IPS-18c (cell line): ENCODE measurements around the gene USP5.

ENCODE experiments used
- H3K4me3 ChIP-seq: 2 replicates; pipeline ENCODE4 v1.7.0; 2013; ENCODE audit warnings: low read depth, mild to moderate bottlenecking, low read length, moderate library complexity; ENCODE audit not compliant: insufficient read depth
- H3K9me3 ChIP-seq: one replicate; pipeline ENCODE4 v1.6.1; 2013; ENCODE audit warnings: mild to moderate bottlenecking, low read length, moderate library complexity; ENCODE audit not compliant: control insufficient read depth, insufficient read depth

The USP5 gene

GRCh38 chr12:6823182-6824084, 28.5 kb upstream of the USP5 start:
- peak overlapping the region; percentile 59; the same call in 1 of the 2 replicates for H3K4me3 ChIP-seq
- no peaks in the 10 kb centered on the region for H3K9me3 ChIP-seq

GRCh38 chr12:6824085-6824775, 27.7 kb upstream of the USP5 start:
- Histone ChIP-seq H3K4me3 (no peak overlapping the region), H3K9me3 (no peaks in the 10 kb centered on the region)

DNA sequence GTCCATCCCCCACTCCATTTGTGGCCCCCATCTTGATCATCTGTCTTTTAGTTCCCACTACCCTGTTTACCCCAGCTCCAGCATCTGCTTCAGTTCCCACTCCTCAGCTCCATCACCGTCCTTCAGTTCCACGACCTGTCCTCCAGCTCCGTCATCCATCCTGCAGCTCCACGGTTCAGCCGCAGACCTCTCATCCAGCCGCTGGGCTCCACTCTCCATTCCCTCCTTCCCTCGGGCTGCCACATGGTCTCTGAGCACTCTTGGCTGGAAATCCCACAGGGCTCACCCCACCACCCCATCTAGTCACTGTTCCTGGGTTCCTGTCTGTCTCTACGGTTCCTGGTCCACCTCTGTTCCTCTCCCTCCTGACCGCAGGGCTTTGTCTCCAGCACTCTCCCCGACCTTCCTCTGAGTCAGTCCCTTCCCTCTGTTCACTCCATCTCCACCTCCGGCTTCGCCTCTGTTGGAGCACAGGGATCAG, 27.0 kb upstream of the USP5 start:
- Histone ChIP-seq H3K4me3 (peak overlapping the region; percentile 48; the same call in 1 of the 2 replicates), H3K9me3 (no peaks in the 10 kb centered on the region)

- peak overlapping the region; percentile 48; the same call in 1 of the 2 replicates for H3K4me3 ChIP-seq
- no peaks in the 10 kb centered on the region for H3K9me3 ChIP-seq
Measured at GRCh38 chr12:6825398-6826124, 26.4 kb upstream of the USP5 start.

GRCh38 chr12:6826125-6826733, 25.7 kb upstream of the USP5 start:
- H3K4me3 ChIP-seq, result no peak overlapping the region
- no peaks in the 10 kb centered on the region for H3K9me3 ChIP-seq

DNA sequence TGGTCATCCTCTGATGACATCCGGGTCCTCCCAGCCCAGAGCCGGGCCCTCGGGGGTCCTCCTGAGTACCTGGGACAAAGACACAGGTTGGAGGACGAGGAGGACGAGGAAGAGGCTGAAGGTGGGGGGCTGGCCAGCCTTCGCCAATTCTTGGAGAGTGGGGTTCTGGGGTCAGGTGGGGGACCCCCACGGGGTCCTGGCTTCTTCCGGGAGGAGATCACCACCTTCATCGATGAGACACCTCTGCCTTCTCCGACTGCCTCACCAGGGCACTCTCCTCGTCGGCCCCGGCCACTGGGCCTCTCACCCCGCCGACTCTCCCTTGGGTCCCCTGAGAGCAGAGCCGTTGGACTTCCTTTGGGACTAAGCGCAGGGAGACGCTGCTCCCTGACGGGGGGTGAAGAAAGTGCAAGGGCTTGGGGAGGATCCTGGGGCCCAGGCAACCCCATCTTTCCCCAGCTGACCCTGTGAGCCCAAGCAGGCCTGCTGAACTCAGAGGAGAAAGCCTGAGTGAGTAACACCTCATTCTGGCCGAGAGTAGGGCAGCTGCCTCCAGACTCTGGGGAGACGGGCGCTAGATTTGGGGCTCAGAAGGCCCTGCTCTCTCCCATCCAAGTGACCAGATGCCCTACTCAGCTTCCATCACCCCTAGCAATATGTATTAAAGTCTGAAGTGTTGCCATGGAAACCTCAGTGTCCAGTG, 25.1 kb upstream of the USP5 start:
- H3K9me3 ChIP-seq, result no peaks in the 10 kb centered on the region
- H3K4me3 ChIP-seq, result peak overlapping the region; percentile 30

- Histone ChIP-seq H3K9me3 (no peaks in the 10 kb centered on the region), H3K4me3 (peak overlapping the region; percentile 30)
Measured at GRCh38 chr12:6827437-6827911, 24.5 kb upstream of the USP5 start.

DNA sequence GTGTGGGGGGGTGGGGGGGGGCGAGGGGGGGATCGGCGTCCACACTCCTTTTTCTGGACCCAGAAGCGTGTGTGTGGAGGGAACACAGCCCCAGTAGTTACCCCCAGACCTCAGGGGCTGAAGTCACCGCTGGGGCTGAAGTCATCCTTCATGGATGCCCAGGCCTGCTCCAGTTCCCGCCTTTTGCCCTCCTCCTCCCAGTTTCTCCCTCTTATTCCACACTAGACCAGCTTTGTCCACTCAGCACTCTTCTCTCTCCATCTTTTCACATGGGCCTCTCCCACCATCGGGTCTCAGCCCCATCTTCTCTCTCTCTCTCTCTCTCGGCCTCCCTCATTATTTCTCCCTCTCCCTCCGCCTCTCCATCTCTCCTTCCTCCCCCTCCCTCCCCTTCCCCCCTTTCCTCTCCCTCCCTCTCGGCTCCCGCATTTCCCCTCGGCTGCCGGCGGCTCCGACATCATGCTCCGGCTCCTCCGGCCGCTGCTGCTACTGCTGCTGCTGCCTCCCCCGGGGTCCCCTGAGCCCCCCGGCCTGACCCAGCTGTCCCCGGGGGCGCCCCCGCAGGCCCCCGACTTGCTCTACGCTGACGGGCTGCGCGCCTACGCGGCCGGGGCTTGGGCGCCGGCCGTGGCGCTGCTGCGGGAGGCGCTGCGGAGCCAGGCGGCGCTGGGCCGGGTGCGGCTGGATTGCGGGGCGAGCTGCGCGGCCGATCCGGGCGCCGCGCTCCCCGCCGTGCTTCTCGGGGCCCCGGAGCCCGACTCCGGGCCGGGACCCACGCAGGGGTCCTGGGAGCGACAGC, 23.8 kb upstream of the USP5 start, which contains the start of gene P3H3:
TSS of gene P3H3 (plus strand) at position 426 of the 799 bp plus-strand sequence. CDS start at position 460, 34 bp downstream.
- Histone ChIP-seq H3K4me3 (peak within 1 kb of the TSS; percentile 99), H3K9me3 (no peaks in the 10 kb centered on the region)

DNA sequence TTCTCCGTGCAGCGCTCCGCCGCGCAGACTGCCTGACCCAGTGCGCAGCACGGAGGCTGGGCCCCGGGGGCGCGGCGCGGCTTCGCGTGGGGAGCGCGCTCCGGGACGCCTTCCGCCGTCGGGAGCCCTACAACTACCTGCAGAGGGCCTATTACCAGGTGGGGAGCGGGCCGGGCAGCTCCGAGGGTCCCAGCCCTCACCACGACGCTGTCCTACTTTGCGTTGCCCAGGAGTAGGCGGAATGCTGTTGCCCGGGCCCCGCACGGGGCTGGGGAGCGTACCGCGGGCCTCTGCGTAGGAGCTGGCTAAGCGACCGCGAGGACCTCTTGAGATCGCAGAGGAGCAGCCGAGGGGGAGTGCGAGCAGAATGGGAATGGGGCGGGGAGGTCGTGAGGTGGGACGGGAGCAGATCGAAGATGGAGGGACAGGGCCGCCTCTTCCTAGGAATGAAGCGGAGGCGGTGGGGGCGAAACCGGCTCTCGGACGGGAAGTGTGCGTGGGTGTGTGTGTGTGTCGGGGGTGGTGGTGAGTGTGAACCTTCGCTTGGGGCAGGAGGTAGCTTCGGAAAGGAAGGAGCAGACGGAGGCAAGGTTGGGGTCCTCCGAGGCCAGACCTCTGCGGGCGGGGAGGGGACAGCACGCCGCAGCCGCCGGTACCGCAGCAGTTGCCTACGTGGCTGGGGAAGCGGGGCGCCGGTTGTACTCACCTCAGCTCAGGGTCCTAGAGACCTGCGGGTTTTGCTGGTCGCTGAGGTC, 23.0 kb upstream of the USP5 start:
- Histone ChIP-seq H3K9me3 (no peaks in the 10 kb centered on the region), H3K4me3 (peak overlapping the region; percentile 99)

GRCh38 chr12:6829536-6830220, 22.3 kb upstream of the USP5 start:
- Histone ChIP-seq H3K4me3 (peak overlapping the region; percentile 99), H3K9me3 (no peaks in the 10 kb centered on the region)

DNA sequence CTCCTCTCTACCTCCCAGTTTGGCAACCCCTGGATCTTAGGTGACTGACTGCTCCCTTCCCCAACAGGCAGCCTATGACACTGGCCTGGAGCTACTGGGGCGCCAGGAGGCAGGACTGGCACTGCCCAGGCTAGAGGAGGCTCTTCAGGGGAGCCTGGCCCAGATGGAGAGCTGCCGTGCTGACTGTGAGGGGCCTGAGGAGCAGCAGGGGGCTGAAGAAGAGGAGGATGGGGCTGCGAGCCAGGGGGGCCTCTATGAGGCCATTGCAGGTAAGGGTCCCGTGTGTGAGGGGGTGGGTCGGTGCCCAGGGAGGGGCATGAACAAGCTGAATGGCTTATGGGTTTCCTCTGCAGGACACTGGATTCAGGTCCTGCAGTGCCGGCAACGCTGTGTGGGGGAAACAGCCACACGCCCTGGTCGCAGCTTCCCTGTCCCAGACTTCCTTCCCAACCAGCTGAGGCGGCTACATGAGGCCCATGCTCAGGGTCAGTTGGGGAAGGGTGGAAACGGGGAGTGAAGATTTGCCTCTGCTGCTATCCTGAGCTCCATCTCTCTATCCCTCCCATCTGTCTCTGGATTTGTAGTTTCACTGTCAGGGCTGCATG, 21.6 kb upstream of the USP5 start:
- H3K4me3 ChIP-seq, result peak overlapping the region; percentile 99; the same call in 1 of the 2 replicates

DNA sequence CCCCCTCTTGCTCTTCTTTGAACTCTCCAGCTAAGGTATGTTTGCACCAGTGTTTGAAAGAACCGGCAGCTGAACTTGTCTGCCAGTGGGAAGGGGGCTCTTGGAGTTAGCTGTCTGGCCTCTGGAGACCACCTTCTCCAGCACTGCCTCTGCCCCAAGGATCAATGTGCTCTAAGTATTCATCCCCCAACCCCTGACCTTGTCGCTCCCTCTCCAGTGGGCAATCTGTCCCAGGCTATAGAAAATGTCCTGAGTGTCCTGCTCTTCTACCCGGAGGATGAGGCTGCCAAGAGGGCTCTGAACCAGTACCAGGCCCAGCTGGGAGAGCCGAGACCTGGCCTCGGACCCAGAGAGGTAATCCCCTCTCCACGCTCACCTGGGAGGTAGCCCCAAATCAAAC, 21.0 kb upstream of the USP5 start:
- H3K9me3 ChIP-seq, result no peaks in the 10 kb centered on the region
- no peak overlapping the region for H3K4me3 ChIP-seq

More for the DNA sequence above, 21.6 kb upstream of the USP5 start:
- no peaks in the 10 kb centered on the region for H3K9me3 ChIP-seq

DNA sequence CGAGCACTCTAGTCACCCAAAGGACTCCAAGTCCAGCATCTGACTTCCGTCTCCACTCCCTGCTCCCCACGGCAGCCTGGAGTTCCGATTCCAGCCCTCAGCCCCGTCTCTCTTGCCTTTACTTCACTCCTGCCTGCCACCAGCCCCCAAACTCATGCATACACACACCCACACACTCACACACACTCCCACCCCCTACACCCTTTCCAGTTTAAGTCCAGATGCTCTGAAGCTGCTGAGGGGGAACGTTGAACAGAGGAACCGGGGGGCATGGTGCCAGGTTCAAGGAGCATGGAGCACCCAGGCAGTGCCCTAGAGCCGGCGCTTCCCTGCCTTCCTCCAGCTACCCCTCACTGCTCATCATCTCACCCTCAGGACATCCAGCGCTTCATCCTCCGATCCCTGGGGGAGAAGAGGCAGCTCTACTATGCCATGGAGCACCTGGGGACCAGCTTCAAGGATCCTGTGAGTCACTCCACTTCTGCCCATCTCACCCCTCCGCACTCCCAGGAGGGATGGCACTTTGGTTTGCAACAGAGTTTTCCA, 20.4 kb upstream of the USP5 start:
- no peaks in the 10 kb centered on the region for H3K9me3 ChIP-seq
- no peak overlapping the region; the same call in 1 of the 2 replicates for H3K4me3 ChIP-seq

DNA sequence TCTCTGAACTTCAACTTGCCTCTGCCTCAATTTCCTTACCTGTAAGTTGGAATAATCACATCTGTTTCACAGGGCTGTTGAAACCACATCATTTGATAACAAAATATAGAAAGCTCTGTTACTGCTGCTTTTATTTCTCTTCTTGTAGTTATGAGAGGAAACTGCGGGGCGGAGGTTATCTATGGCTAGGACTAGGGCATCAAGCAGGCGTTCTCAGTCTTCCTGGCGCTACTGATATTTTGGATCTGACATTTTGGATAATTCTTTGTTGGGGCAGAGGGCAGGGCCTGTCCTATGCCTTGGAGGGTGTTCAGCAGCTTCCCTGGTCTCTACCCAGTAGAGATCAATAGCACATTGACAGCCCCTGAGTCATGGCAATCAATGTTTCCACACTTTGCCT, 19.8 kb upstream of the USP5 start:
- Histone ChIP-seq H3K9me3 (no peaks in the 10 kb centered on the region), H3K4me3 (no peak overlapping the region)
